Glutamatergic neuron (in vitro differentiated cells): ENCODE results near the gene ESYT2. TPM values are rescaled to one million over a fixed set of nuclear protein-coding genes. Genes with fewer than 3 reads are reported as not detected.

ENCODE experiments used
- DNase-seq: peaks from one replicate; pipeline ENCODE4 v3.0.0; 2022
- H3K27ac Mint-ChIP-seq: one replicate; pipeline ENCODE4 v1.8.0; 2020; ENCODE audit warnings: mild to moderate bottlenecking, mixed read lengths, inconsistent platforms; ENCODE audit not compliant: unreplicated experiment
- H3K27me3 Mint-ChIP-seq: one replicate; pipeline ENCODE4 v1.8.0; 2020; ENCODE audit warnings: mild to moderate bottlenecking, moderate library complexity, mixed read lengths, inconsistent platforms; ENCODE audit not compliant: unreplicated experiment
- H3K36me3 Mint-ChIP-seq: one replicate; pipeline ENCODE4 v1.8.0; 2020; ENCODE audit warnings: mild to moderate bottlenecking, mixed read lengths, inconsistent platforms; ENCODE audit not compliant: unreplicated experiment
- H3K4me1 Mint-ChIP-seq: one replicate; pipeline ENCODE4 v1.8.0; 2020; ENCODE audit warnings: mild to moderate bottlenecking, low read depth, mixed read lengths, inconsistent platforms; ENCODE audit not compliant: unreplicated experiment
- H3K4me3 Mint-ChIP-seq: one replicate; pipeline ENCODE4 v1.8.0; 2020; ENCODE audit warnings: mild to moderate bottlenecking, mixed read lengths, inconsistent platforms; ENCODE audit not compliant: unreplicated experiment
- H3K9me3 Mint-ChIP-seq: one replicate; pipeline ENCODE4 v1.8.0; 2020; ENCODE audit warnings: mild to moderate bottlenecking, moderate library complexity, mixed read lengths, inconsistent platforms; ENCODE audit not compliant: unreplicated experiment
- total RNA-seq: library from RNA; stranded (reverse); fragmentation: NEBNext Ultra II Directional; extraction: Animal tissue kit (Norgen Biotek cat#: 25700); gene quantifications from one replicate; pipeline ENCODE4 v1.2.1, GENCODE V29; 2021; ENCODE audit not compliant: unreplicated experiment
- TF ChIP-seq, protein P1 (sequence below): fragments of 200-600 bp; sonication (generic); IDR thresholded peaks from one replicate; pipeline ENCODE4 v1.5.0; 2021; ENCODE audit not compliant: partially characterized antibody, unreplicated experiment

ESYT2 gene
- total RNA-seq, 1 donor from 2014 or later: 41.9 TPM

DNA sequence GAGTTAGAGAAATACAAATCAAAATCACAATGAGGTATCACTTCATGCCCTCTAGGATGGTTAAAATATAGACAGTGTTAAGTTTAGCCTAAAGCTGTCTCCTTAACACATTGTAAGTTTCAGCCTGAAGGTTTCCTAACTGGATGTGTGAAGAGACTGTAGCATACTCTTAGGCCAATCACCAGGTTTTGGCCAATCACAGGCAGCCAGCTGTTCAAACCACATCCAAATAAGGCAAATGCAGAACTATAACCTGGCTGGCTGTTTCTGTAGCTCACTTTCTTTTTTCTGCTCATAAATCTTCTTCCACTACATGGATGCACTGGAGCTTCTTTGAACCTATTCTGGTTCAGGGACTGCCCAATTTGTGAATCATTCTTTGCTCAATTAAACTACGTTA, 19.7 kb downstream of the ESYT2 start:
- Mint-ChIP-seq H3K9me3 (no peaks in the 10 kb centered on the region), H3K4me3 (no peak overlapping the region), H3K4me1 (peaks cover 6% of the 10 kb centered on the region), H3K36me3 (peaks cover 7% of the 10 kb centered on the region), H3K27ac (no peak overlapping the region), H3K27me3 (peaks cover 2% of the 10 kb centered on the region)
- no peak for DNase-seq
- TF ChIP-seq, protein P1, sequence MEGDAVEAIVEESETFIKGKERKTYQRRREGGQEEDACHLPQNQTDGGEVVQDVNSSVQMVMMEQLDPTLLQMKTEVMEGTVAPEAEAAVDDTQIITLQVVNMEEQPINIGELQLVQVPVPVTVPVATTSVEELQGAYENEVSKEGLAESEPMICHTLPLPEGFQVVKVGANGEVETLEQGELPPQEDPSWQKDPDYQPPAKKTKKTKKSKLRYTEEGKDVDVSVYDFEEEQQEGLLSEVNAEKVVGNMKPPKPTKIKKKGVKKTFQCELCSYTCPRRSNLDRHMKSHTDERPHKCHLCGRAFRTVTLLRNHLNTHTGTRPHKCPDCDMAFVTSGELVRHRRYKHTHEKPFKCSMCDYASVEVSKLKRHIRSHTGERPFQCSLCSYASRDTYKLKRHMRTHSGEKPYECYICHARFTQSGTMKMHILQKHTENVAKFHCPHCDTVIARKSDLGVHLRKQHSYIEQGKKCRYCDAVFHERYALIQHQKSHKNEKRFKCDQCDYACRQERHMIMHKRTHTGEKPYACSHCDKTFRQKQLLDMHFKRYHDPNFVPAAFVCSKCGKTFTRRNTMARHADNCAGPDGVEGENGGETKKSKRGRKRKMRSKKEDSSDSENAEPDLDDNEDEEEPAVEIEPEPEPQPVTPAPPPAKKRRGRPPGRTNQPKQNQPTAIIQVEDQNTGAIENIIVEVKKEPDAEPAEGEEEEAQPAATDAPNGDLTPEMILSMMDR: no peak

DNA sequence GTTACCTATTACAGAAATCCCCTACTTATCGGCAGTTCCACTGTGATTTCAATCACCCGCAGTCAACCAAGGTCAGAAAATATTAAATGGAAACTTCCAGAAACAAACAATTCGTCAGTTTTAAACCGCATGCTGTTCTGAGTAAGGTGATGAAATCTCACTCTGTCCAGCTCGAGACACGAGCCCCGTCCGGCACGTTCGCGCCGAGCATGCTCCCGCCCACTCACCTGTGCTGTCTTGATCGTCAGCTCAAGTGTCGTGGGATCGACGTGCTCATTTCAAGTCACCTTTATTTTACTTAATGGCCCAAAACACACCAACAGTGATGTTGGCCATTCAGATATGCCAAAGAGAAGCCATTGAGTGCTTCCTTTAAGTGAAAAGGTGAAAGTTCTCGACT, 21.2 kb downstream of the ESYT2 start:
- Mint-ChIP-seq H3K9me3 (no peaks in the 10 kb centered on the region), H3K27me3 (no peaks in the 10 kb centered on the region), H3K27ac (no peak overlapping the region), H3K36me3 (peaks cover 11% of the 10 kb centered on the region), H3K4me1 (peaks cover 6% of the 10 kb centered on the region), H3K4me3 (no peak overlapping the region)
- no peak for DNase-seq
- TF ChIP-seq, protein P1: no peak

DNA sequence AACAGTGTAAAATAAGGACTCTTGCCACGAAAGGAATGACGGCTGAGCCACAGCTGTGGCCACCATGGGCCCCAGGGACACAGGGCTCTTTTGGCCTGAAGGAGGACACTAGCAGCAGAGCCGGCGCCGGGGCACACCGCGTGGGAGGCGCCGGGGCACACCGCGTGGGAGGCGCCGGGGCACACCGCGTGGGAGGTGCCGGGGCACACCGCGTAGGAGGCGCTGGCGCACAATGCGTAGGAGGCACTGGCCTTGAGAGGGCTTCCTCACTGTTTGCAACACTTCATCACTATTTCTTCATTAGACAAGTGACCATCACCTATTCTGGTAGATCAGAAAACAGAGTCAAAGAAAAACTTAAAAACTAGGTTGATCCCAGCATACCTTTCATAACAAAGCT, 23.4 kb downstream of the ESYT2 start:
- TF ChIP-seq, protein P1: no peak
- no peak overlapping the region for H3K27ac Mint-ChIP-seq
- H3K4me3 Mint-ChIP-seq: no peak overlapping the region
- peaks cover 9% of the 10 kb centered on the region for H3K4me1 Mint-ChIP-seq
- H3K36me3 Mint-ChIP-seq: peaks cover 11% of the 10 kb centered on the region
- peaks cover 3% of the 10 kb centered on the region for H3K27me3 Mint-ChIP-seq
- no peak for DNase-seq
- H3K9me3 Mint-ChIP-seq: no peaks in the 10 kb centered on the region

DNA sequence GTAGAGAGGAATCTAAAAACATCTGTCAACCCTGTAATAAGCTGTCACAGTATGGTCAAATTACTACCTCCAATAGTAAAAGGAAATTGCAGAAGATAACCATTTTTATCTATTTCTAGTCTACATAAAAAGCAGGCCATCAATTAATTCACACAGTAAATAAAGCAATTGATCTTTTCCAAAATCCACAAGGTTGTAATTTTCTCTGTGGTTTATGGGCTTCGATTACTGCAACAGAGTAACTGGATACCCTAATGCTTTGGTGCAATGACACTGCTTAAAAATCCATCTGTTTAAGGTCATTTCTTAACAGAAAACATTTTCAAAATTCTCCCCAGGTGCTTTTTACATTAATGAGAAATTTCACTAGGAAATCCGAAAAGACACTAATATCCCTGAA, 23.9 kb downstream of the ESYT2 start:
- Mint-ChIP-seq H3K36me3 (peaks cover 11% of the 10 kb centered on the region), H3K27ac (no peak overlapping the region)

DNA sequence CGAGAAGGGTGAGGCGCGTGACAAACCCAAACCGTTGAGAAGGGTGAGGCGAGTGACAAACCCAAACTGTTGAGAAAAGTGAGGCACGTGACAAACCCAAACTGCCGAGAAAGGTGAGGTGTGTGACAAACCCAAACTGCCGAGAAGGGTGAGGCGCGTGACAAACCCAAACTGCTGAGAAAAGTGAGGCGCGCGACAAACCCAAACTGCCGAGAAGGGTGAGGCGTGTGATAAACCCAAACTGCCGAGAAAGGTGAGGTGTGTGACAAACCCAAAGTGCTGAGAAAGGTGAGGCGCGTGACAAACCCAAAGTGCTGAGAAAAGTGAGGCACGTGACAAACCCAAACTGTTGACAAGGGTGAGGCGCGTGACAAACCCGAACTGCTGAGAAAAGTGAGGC, 25.0 kb downstream of the ESYT2 start:
- peaks cover 3% of the 10 kb centered on the region for H3K27me3 Mint-ChIP-seq
- peaks cover 6% of the 10 kb centered on the region for H3K4me1 Mint-ChIP-seq
- no peaks in the 10 kb centered on the region for H3K9me3 Mint-ChIP-seq
- TF ChIP-seq, protein P1: no peak
- no peak overlapping the region for H3K4me3 Mint-ChIP-seq
- peaks cover 11% of the 10 kb centered on the region for H3K36me3 Mint-ChIP-seq
- H3K27ac Mint-ChIP-seq: no peak overlapping the region
- no peak for DNase-seq

More for the DNA sequence above, 23.9 kb downstream of the ESYT2 start:
- Mint-ChIP-seq H3K4me3 (no peak overlapping the region), H3K9me3 (no peaks in the 10 kb centered on the region), H3K4me1 (peaks cover 6% of the 10 kb centered on the region), H3K27me3 (peaks cover 3% of the 10 kb centered on the region)
- DNase-seq: no peak
- TF ChIP-seq, protein P1: no peak
